Suprapubic skin (tissue), 4 donors: Measurements from ENCODE around the gene FTSJ1. TPM values are rescaled to one million over a fixed set of nuclear protein-coding genes. Genes with fewer than 3 reads are reported as not detected.

ENCODE experiments used
- DNase-seq, 2 donors: peaks; one replicate each; pipeline ENCODE4 v3.0.0-alpha.2; 2019; ENCODE audit warnings: low spot score in 2 of 2
- H3K27ac ChIP-seq: fragments of 200-600 bp; sonication (generic); one replicate; pipeline ENCODE4 v1.5.1; 2019
- H3K27me3 ChIP-seq: fragments of 200-600 bp; sonication (generic); one replicate; pipeline ENCODE4 v1.5.1; 2019
- H3K36me3 ChIP-seq: fragments of 200-600 bp; sonication (generic); one replicate; pipeline ENCODE4 v1.5.1; 2019
- H3K4me1 ChIP-seq: fragments of 200-600 bp; sonication (generic); one replicate; pipeline ENCODE4 v1.5.1; 2019
- H3K4me3 ChIP-seq: fragments of 200-600 bp; sonication (generic); one replicate; pipeline ENCODE4 v1.5.1; 2019; ENCODE audit warnings: mild to moderate bottlenecking
- H3K9me3 ChIP-seq: fragments of 200-600 bp; sonication (generic); one replicate; pipeline ENCODE4 v1.5.1; 2019
- EP300 ChIP-seq: sonication (generic); formaldehyde crosslinking; IDR thresholded peaks from one replicate; pipeline ENCODE4 v1.6.1; 2017; ENCODE audit warnings: antibody characterized with exemption
- POLR2A ChIP-seq, 2 donors: fragments of 450-650 bp; IDR thresholded peaks; one replicate each; pipeline ENCODE4 v1.6.1; 2017; ENCODE audit warnings: antibody characterized with exemption in 2 of 2, mild to moderate bottlenecking in 2 of 2, moderate library complexity in 2 of 2
- POLR2AphosphoS5 ChIP-seq, 3 donors: sonication (generic); formaldehyde crosslinking; IDR thresholded peaks; one replicate each; pipeline ENCODE4 v1.6.1; 2017; ENCODE audit warnings: antibody characterized with exemption in 3 of 3
- WGBS: methylation state at CpG from one replicate; pipeline ENCODE4 v1.1.5; 2018; 5-methylcytosine and 5-hydroxymethylcytosine counted together
- total RNA-seq, 4 donors: library from RNA; depleted of rRNA; stranded (reverse); fragments of >200 nt; gene quantifications; one replicate each; pipeline ENCODE4 v1.1.0, GENCODE V29; 2016
- TF ChIP-seq, protein P1 (sequence below), 2 donors: fragments of 200-600 bp in 1 of 2; fragments of 450-650 bp in 1 of 2; sonication (generic) in 1 of 2; IDR thresholded peaks; one replicate each; pipeline ENCODE4 v1.5.1; 2016 to 2019; ENCODE audit warnings: antibody characterized with exemption in 2 of 2, mild to moderate bottlenecking in 1 of 2, moderate library complexity in 1 of 2

FTSJ1 gene
- total RNA-seq, 4 donors from 2014 or later = 27.8 to 54.3 (median 47.9) TPM

DNA sequence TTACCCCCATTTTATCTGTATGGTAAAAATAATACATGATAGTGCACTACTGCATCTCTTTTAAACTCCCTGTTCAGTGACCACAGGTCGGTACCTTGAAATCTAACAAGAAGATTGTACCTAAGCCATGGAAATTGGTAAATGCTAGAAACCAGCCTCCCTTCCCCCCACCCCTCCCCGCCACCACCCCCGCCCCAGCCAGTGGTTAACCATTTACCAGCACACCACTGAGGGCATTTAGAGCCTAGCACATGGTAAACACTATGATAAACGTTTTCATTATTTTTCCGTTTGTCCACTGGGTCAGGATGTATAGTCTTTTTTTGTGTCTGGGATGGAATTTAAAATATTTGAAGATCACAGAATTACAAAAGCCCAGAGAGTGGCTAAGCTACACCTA lies 703 bp upstream of the FTSJ1 start:
- WGBS = 22% methylated on average over 5 of the region's 5 CpGs
- Histone ChIP-seq H3K9me3 (no peaks in the 10 kb centered on the region), H3K27me3 (no peaks in the 10 kb centered on the region), H3K27ac (no peak overlapping the region), H3K36me3 (peaks cover 2% of the 10 kb centered on the region), H3K4me1 (peaks cover 11% of the 10 kb centered on the region), H3K4me3 (peak overlapping the region; percentile 70)
- no peak for DNase-seq
- TF ChIP-seq POLR2A (IDR thresholded peaks at IDR 0.05) = no peak
- TF ChIP-seq, protein P1, sequence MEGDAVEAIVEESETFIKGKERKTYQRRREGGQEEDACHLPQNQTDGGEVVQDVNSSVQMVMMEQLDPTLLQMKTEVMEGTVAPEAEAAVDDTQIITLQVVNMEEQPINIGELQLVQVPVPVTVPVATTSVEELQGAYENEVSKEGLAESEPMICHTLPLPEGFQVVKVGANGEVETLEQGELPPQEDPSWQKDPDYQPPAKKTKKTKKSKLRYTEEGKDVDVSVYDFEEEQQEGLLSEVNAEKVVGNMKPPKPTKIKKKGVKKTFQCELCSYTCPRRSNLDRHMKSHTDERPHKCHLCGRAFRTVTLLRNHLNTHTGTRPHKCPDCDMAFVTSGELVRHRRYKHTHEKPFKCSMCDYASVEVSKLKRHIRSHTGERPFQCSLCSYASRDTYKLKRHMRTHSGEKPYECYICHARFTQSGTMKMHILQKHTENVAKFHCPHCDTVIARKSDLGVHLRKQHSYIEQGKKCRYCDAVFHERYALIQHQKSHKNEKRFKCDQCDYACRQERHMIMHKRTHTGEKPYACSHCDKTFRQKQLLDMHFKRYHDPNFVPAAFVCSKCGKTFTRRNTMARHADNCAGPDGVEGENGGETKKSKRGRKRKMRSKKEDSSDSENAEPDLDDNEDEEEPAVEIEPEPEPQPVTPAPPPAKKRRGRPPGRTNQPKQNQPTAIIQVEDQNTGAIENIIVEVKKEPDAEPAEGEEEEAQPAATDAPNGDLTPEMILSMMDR (IDR thresholded peaks at IDR 0.05) = no peak
- TF ChIP-seq POLR2AphosphoS5 (IDR thresholded peaks at IDR 0.05) = no peak
- TF ChIP-seq EP300 = no peak

DNA sequence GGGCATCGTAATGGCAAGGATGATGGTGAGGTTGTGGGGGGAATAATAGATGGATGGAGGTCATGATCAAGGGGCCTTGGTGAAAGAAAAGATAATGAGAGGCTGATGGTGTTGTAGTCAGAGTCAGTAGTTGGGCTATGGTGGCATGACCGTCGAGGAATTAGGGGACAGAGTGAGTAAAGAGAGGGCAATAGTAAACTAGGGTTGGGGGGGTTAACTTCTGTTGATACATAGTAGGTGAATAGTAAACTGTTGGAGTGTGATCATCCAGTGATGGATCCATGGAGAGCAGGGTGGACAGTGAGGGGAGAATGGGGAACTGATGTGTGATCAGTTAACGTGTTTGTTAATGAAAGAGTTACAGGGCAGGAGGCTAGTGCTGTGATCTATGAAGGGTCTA lies 920 bp downstream of the FTSJ1 start:
- Histone ChIP-seq H3K4me3 (peak overlapping the region; percentile 70), H3K27ac (no peak overlapping the region), H3K36me3 (peaks cover 15% of the 10 kb centered on the region), H3K9me3 (no peaks in the 10 kb centered on the region), H3K27me3 (no peaks in the 10 kb centered on the region), H3K4me1 (peaks cover 11% of the 10 kb centered on the region)
- TF ChIP-seq POLR2A (IDR thresholded peaks at IDR 0.05) (no peak), POLR2AphosphoS5 (IDR thresholded peaks at IDR 0.05) (no peak), EP300 (no peak)
- TF ChIP-seq, protein P1 (IDR thresholded peaks at IDR 0.05) = no peak
- no peak for DNase-seq
- WGBS = 75% methylated on average over 4 of the region's 4 CpGs

DNA sequence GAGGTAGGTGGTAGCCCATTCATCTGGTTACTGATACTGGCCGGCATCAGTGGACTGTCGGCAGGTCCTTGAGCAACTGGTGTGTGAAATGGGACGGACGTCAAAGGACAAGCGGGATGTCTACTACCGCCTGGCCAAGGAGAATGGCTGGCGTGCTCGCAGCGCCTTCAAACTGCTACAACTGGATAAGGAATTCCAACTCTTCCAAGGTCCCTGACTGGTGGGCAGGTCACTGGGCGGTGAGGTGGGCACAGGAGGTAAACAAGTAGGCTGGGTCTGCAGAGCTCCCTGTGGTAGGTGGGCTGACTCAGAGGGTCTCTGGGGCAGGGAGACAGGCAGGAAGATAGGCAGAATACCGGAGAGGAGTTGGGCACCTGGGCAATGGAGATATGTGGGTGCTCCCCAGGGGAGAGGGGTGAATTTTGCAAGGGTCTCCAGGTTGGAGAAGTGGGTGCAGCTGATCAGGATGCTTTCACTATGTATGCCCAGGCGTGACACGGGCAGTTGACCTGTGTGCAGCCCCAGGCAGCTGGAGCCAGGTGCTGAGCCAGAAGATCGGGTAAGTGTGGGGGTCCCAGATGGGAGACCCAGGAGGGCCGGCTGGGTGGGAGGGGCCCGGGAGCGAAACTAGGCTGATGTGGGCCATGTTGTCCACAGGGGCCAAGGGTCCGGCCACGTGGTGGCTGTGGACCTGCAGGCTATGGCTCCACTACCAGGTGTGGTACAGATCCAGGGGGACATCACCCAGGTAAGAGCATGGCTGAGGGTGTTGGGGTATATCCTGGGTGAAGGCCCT lies 2.2 kb downstream of the FTSJ1 start:
- TF ChIP-seq, protein P1 (IDR thresholded peaks at IDR 0.05) = no peak
- TF ChIP-seq POLR2AphosphoS5 (IDR thresholded peaks at IDR 0.05) (no peak), POLR2A (IDR thresholded peaks at IDR 0.05) (no peak), EP300 (no peak)
- no peaks in the 10 kb centered on the region for H3K27me3 ChIP-seq
- H3K4me1 ChIP-seq = peaks cover 11% of the 10 kb centered on the region
- 97% methylated on average over 10 of the region's 19 CpGs for whole genome bisulfite sequencing
- peaks cover 20% of the 10 kb centered on the region for H3K36me3 ChIP-seq
- H3K4me3 ChIP-seq = no peak overlapping the region
- H3K9me3 ChIP-seq = no peaks in the 10 kb centered on the region
- DNase-seq = no peak
- H3K27ac ChIP-seq = no peak overlapping the region

DNA sequence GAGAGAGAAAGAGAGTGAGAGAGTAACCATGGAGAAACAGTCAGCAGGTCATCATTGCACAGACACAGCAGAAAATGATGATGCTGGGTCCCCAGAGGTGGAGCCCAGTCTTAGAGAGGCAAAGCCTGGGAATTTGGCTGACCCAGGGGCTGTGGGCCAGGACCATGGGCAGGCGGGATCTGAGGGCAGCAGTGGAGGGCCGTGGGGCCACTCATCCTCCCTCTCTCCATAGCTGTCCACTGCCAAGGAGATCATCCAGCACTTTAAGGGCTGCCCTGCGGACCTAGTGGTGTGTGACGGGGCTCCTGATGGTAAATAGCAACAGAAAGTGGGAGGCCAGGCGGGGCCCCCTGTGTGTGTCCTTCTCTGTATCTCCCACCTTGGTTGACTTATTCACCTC lies 2.8 kb downstream of the FTSJ1 start:
- no peak overlapping the region for H3K4me3 ChIP-seq
- H3K27ac ChIP-seq = no peak overlapping the region
- H3K36me3 ChIP-seq = peaks cover 26% of the 10 kb centered on the region
- no peaks in the 10 kb centered on the region for H3K27me3 ChIP-seq
- WGBS = 84% methylated on average over 5 of the region's 5 CpGs
- H3K4me1 ChIP-seq = peaks cover 11% of the 10 kb centered on the region
- no peaks in the 10 kb centered on the region for H3K9me3 ChIP-seq
- TF ChIP-seq POLR2AphosphoS5 (IDR thresholded peaks at IDR 0.05) = no peak
- TF ChIP-seq, protein P1 (IDR thresholded peaks at IDR 0.05) = no peak
- no peak for TF ChIP-seq EP300
- no peak for DNase-seq

DNA sequence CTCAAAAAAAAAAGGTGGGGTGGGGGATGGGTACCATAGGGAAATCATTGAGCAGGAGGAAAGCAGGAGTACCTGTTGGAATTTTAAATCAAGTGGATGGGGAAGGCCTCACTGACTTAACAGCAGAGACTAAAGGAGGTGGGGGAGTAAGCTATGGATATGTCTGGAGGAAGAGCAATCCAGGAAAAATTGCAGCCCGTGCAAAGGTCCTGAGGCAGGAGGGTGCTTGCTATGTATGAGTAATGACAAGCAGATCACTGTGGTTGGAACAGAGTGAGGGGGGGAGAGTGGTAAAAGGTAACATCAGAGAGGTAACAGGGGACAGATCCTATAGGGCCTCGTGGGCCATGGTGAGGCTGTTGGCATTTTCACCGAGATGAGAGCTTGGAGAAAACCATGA lies 4.1 kb downstream of the FTSJ1 start:
- Histone ChIP-seq H3K27me3 (no peaks in the 10 kb centered on the region), H3K4me1 (peaks cover 4% of the 10 kb centered on the region), H3K9me3 (no peaks in the 10 kb centered on the region), H3K4me3 (no peak overlapping the region), H3K27ac (no peak overlapping the region), H3K36me3 (peaks cover 32% of the 10 kb centered on the region)
- WGBS = 82% methylated on average over 3 of the region's 3 CpGs
- TF ChIP-seq, protein P1 (IDR thresholded peaks at IDR 0.05) = no peak
- TF ChIP-seq POLR2A (IDR thresholded peaks at IDR 0.05) (no peak), EP300 (no peak), POLR2AphosphoS5 (IDR thresholded peaks at IDR 0.05) (no peak)
- no peak for DNase-seq
